LHCN-M2 (cell line): ENCODE data around the gene ANKRD39. TPM values are rescaled to one million over a fixed set of nuclear protein-coding genes. Genes with fewer than 3 reads are reported as not detected.
A peak's percentile ranks its signal among the peaks of the same experiment; 100 is the strongest.

Experiments
- DNase-seq: peaks from one replicate; pipeline ENCODE4 v3.0.0-alpha.2; 2012; ENCODE audit warnings: low read depth
- total RNA-seq: library from RNA; depleted of rRNA; stranded (reverse); fragments of >200 nt; gene quantifications from 2 replicates; pipeline ENCODE4 v1.2.3, GENCODE V29; 2014

ANKRD39 gene
- total RNA-seq, 1 experiment from 2014 or later, result 13.2 TPM

- peak; percentile 19 for DNase-seq
Measured at GRCh38 chr2:96831679-96832078, 26.1 kb downstream of the ANKRD39 start.

GRCh38 chr2:96830044-96830562 lies 27.7 kb downstream of the ANKRD39 start:
- DNase-seq, result no peak

DNA sequence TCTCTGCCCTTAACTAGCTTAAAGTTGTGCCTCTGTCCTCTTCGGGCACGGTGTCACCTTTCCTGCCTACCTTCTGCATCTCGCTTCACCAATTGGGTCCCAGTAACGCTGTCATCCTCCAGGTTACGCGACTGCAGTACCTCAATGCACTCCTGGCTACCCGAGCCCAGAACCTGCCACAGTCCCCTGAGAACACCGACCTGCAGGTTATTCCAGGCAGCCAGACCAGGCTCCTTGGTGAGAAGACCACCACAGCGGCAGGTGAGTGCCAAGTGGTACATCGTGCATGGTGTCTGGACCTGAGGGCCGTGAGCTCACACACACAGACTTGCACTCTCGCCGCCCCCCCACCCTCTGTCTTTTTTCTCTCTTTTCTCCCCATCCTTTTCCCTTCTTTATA lies 28.9 kb downstream of the ANKRD39 start:
- DNase-seq, result no peak

DNA sequence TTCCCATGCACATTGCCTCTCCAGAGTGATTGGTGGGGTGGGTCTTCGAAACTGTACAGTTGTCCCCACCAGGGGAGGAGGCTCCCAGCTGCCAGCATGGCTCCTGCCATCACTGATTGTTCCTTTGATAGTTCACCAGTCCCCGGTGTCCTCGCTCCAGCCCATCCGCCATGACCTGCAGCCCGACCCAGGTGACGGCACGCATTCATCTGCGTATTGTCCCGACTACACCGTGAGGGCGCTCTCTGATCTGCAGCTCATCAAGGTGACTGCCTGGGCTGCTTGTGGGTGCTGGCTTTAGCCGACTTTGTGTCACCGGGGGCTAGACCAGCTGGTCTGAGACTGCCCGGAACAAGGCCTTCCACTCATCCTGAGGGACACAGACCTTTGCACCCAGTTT lies 29.4 kb downstream of the ANKRD39 start:
- no peak for DNase-seq

DNA sequence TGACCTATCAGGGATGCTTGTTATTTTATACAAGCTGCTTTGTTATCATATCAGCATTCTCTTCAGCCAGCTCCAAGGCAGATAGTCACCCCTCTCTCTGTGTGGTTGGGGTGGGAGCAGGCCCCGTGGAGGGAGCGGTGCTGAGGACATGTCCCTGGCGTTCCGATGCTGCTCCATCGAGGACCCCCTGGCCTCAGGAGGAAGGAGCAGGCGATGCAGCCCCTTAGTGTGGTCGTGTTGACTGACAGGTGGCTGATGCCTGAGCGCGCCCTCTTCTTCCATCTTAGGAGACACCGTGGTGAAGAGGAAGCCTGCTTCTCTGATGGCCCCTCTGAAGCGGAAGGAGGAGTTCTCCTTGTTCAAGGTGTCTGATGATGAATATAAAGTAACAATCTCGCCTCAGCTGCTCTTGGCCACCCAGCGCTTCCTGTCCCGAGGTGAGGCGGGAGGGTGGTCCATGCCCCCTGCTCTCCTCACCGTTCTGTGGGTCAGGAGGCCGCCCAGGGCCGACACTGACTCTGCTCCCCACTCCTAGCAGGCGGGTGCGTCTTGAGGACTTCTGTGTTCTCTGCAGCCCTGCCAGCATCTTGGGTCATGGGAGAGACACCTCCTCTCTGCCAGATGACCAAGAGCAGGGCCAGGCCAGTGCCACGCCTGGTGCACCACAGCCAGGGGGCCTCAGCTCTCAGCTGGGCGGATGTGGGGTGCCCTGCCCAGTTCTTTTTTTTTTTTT lies 31.1 kb downstream of the ANKRD39 start:
- no peak for DNase-seq

DNA sequence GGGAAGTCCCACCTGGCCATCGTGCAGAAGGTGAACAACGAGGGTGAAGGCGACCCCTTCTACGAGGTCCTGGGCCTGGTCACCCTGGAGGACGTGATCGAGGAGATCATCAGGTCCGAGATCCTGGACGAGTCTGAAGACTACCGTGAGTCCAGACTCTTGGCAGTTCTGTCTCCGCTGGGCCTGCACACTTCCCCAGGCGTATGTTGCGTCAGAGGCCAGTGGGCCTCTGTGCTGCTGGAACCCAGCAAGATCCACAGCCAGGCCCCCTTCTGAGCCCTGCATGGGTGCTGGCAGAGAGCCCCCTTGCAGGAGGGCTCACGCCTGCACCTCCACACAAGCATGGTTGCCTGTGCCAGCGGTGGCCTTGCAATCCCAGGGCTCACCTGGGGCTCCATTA lies 32.8 kb downstream of the ANKRD39 start:
- no peak for DNase-seq

- DNase-seq, result no peak
Measured at GRCh38 chr2:96824079-96824870, 33.5 kb downstream of the ANKRD39 start.

- DNase-seq, result no peak
Measured at GRCh38 chr2:96823198-96823597, 34.6 kb downstream of the ANKRD39 start.

GRCh38 chr2:96822786-96823185 lies 35.0 kb downstream of the ANKRD39 start:
- no peak for DNase-seq

DNA sequence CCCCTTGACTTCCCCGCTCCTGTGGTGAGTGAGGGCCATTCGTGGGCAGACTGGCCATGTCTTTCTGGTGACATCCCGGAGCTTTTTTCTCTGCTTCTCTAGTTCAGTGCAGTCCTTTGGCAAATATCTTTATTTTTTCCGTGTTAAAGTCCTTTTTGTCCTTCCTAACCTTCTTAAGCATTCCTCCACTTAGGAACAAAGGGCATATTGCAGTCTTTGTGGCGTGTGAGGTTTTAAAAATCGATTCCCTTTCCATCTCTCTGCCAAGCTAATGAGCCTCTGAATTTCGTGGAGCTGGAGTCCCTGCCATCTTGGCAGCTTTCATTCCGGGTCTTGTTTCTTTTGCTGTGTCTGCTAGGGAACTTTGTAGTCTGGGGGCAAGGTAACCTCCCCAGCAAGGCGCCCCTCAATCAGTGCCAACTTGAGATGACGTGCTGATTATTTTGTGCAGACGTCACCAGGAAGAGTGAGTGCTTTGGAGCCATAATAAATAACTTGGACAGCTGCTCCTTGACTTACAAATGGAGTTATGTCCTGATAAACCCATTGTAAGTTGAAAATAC lies 36.6 kb downstream of the ANKRD39 start:
- DNase-seq, result no peak

DNA sequence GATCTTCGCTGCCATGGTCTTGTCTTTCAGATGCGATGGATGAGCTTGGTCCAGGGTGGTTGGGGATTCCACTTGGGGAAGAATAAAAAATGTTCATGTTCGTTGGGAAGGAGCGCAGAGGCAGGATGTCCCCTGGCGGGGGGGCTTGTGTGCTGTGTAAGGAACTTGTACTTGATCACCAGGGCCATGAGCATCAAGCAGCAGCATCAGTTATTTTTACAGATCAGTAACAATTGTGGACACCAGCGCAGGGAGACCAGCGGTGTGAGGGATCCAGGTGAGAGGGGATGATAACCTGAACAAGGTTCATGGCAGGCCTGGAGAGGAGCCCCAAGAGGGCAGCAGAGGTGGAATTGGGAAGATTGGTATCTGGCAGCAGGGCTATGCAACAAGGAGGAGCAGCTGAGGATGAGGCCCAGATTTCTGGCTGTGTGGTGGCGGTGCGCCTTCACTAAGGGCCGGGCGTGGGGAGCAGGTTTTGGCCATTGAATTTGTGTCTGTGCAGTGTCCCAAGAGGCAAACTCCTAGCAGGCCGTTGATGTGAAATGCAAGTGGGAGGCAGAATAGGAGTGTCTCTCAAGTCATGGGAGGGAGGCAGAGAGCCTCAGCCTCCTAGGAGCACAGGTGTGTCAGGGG lies 37.8 kb downstream of the ANKRD39 start:
- no peak for DNase-seq

DNA sequence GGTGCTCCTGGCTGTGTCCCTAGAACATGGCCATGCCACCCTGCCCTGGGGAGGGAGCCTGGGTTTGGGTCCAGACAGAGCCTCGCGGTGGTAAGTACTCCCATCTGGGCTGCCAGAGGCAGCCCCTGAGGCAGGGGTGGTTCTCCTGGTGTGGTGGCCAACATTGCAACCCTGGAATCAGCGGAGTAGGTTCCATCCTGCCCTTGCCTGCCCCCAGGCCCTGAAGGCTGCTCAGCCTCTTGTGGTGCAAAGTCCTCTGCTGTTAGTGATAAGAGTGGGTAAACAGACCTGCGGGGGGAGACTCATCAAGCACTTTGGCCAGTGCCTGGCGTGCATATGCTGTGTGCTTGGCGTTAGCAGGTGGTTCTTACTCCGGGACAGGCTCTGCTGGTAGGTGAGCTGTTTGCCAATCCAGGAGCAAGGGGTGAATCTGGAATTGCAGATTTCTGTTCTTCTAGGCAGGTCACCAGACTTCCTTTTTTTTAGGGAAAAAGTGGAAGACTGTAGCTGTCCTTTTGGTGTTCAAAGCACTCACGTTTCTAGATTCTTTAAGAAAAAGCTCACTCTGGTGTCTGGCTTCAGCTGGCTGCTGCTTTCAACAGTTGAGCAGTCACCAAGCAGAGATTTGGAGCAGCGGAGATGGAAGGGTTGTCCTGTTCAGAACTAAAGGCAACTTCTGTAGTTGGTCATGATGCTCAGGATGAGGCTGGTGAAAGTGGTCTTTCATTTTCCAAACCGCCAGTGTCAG lies 38.5 kb downstream of the ANKRD39 start:
- DNase-seq, result no peak

DNA sequence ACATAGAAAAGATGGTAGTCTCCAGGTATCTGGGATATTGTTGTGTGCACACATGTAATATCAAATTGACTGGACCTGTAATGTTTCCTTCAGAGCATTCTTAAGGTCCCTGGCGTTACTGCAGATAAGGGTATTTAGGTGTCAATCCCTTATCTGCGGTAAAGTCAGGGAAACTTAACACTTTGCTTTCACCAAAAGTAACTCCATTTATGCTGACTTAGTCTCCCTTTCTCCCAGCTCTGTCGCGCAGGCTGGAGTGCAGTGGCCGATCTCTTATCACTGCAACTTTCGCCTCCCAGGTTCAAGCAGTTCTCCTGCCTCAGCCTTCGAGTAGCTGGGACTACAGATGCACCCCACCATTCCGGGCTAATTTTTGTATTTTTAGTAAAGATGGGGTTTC lies 39.9 kb downstream of the ANKRD39 start:
- no peak for DNase-seq

- DNase-seq, result peak; percentile 7
Measured at GRCh38 chr2:96816836-96817702, 40.7 kb downstream of the ANKRD39 start.

DNA sequence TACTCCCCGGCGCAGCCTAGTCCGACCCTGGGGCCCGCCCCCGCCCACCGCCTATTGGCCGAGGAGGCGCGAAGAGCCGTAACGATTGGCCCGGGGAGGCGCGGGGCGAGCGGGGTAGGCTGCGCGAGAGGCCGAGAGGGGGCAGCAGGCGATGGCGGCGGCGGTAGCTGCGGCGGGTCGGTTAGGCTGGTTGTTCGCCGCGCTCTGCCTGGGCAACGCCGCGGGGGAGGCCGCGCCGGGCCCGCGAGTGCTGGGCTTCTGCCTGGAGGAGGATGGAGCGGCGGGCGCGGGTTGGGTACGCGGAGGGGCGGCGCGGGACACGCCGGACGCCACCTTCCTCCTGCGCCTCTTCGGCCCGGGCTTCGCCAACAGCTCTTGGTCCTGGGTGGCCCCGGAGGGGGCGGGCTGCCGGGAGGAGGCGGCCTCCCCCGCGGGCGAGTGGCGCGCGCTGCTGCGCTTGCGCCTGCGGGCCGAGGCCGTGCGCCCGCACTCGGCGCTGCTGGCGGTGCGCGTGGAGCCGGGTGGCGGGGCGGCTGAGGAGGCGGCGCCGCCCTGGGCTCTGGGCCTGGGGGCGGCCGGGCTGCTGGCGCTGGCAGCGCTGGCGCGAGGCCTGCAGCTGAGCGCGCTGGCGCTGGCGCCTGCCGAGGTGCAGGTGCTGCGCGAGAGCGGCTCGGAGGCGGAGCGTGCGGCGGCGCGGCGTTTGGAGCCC lies 41.5 kb downstream of the ANKRD39 start, which contains the start of gene CNNM3:
CNNM3 (plus strand) TSS at position 142 of the 709 bp plus-strand sequence; CDS start at position 152, 10 bp downstream.
- DNase-seq, result peak; percentile 87

DNA sequence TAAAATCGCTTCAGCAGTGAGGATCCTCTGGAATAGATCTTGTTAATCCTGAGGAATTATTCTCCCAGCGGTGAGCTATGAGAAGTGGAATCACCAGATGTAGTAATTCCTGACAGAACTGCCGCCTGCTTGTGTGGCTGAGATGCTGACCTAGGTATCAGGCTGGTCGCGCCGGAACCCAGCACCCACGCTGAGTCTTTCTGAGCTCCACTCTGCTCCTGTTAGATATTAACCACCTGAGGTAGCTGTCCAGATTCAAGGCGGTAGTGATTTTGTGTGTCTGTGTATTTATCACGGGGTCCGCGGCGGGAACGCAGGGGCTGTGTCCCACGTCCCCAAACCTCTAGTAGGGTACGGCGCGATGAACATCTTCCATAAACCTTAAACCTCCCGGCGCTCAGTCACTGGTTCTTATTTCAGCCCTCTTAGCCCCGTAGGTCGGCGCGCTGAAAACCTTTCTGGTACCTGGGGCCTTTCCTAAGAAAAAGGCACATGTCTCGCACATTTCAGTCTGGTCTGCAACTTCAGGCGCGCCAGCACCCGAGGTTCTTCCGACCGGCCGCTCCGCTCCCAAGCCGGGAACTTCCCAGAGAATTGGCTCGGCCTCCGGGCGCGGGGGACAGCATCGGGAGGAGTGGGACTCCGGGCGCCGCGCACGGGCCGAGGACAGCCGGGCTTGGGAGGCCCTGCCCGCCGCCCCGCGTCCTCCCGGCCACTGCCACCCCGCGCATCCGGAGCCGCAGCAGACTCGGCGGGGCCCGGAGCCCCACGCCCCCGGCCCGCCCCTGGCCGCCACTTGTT lies 42.3 kb downstream of the ANKRD39 start:
- peak; percentile 29 for DNase-seq

DNA sequence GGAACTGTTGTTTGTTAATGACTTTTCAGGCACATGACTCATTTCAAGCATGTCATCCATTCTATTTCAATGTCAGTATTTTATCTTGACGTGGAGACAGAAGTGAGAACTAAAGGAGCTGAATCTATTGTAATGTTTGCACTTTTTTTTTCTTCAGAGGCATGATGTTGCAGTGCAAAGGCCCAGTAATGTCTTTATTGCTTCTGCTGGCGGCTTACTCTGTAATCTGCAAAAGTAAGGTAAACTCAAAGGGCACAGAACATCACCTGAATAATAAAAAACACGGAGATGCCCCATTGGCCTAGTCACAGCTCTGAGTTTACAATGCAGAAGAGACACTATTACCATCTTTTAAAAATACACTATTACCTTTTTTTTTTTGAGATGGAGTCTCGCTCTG lies 44.2 kb downstream of the ANKRD39 start:
- no peak for DNase-seq

GRCh38 chr2:96811917-96812316 lies 45.9 kb downstream of the ANKRD39 start:
- DNase-seq, result peak; percentile 64

DNA sequence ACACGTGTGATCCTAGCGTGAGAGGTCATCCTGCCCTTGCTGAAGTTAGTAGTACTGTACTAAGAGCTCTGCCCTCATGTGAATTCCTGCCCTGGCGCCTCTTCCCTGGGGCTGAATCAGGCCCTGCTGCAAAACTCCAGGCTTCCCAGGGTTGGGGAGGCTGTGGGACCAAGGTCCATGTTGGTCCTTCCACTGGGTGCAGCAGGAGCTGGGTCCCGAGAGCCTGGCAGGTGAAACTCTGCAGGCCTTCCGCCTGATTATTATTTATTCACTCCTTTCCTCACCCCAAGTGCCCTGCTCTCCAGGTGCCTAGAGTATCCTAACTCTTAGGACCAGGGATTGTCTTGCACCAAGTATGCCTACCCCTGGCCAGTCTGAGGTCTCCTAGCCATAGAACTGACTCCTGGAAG lies 47.0 kb downstream of the ANKRD39 start:
- no peak for DNase-seq
